GM19463 (cell line): ENCODE results near the gene P2RX5.

Source experiments
- ATAC-seq: cut with Tn5 transposase; IDR thresholded peaks from one replicate; pipeline ENCODE4 v1.9.1; 2021; ENCODE audit warnings: mild to moderate bottlenecking, moderate library complexity; ENCODE audit not compliant: unreplicated experiment

The P2RX5 gene

GRCh38 chr17:3627769-3628167 lies 68.2 kb downstream of the P2RX5 start:
- no peak for ATAC-seq

- ATAC-seq, result no peak
Measured at GRCh38 chr17:3626831-3627768, 68.9 kb downstream of the P2RX5 start.
